HG02884 (cell line): ENCODE data around the gene CD79A.

Experiments
- ATAC-seq: cut with Tn5 transposase; IDR thresholded peaks from one replicate; pipeline ENCODE4 v1.9.1; 2021; ENCODE audit warnings: mild to moderate bottlenecking, moderate library complexity; ENCODE audit not compliant: unreplicated experiment

CD79A gene

GRCh38 chr19:41876847-41877832, at the start of gene CD79A:
Gene CD79A, plus strand, starts transcription at chr19:41877279. Its CDS starts 26 bp downstream, at chr19:41877305.
- ATAC-seq, result peak; percentile 54

- ATAC-seq, result no peak
Measured at GRCh38 chr19:41837981-41838708, 38.9 kb upstream of the CD79A start.

GRCh38 chr19:41839211-41839610, 37.9 kb upstream of the CD79A start:
- no peak for ATAC-seq

- no peak for ATAC-seq
Measured at GRCh38 chr19:41843371-41843770, 33.7 kb upstream of the CD79A start.

GRCh38 chr19:41844601-41845000, 32.5 kb upstream of the CD79A start, which contains the start of gene LYPD4:
Gene LYPD4, minus strand, starts transcription at chr19:41844683. Its CDS starts 5,398 bp downstream, at chr19:41839285.
- ATAC-seq, result no peak

- no peak for ATAC-seq
Measured at GRCh38 chr19:41845001-41845050, 32.3 kb upstream of the CD79A start, which contains the start of gene DMRTC2. Gene DMRTC2, plus strand, starts transcription at chr19:41845042. Its CDS starts 2,387 bp downstream, at chr19:41847429.

- ATAC-seq, result no peak
Measured at GRCh38 chr19:41845051-41845590, 32.0 kb upstream of the CD79A start.

GRCh38 chr19:41847351-41848105, 29.6 kb upstream of the CD79A start:
- ATAC-seq, result no peak

- ATAC-seq, result no peak
Measured at GRCh38 chr19:41848666-41849065, 28.4 kb upstream of the CD79A start.

GRCh38 chr19:41849067-41849466, 28.0 kb upstream of the CD79A start:
- ATAC-seq, result no peak

- no peak for ATAC-seq
Measured at GRCh38 chr19:41850381-41850780, 26.7 kb upstream of the CD79A start.

- ATAC-seq, result no peak
Measured at GRCh38 chr19:41851456-41851855, 25.6 kb upstream of the CD79A start.

- no peak for ATAC-seq
Measured at GRCh38 chr19:41853344-41853743, 23.7 kb upstream of the CD79A start.

- ATAC-seq, result no peak
Measured at GRCh38 chr19:41853768-41854167, 23.3 kb upstream of the CD79A start.

GRCh38 chr19:41859213-41859617, 17.9 kb upstream of the CD79A start:
- ATAC-seq, result no peak

GRCh38 chr19:41859618-41860418, 17.3 kb upstream of the CD79A start, which contains the start of gene RPS19:
Gene RPS19, plus strand, starts transcription at chr19:41860255. Its CDS starts 520 bp downstream, at chr19:41860775.
- peak; percentile 68 for ATAC-seq

GRCh38 chr19:41860419-41861115, 16.5 kb upstream of the CD79A start:
- no peak for ATAC-seq

- no peak for ATAC-seq
Measured at GRCh38 chr19:41861116-41861768, 15.8 kb upstream of the CD79A start.

- no peak for ATAC-seq
Measured at GRCh38 chr19:41861846-41862245, 15.2 kb upstream of the CD79A start.
